NCI-H1092 treated with DMSO at 0.1 percent for 48 hours (cell line): ENCODE results near the gene MAD1L1.
"Not testable (repeated sequence)": the region's sequence is repeated elsewhere in the genome, so short reads cannot be mapped to it uniquely, and the experiment has no call there.

Experiments
- DNase-seq: peaks from one replicate; lab custom pipeline; 2025; lab: John Stamatoyannopoulos, UW

MAD1L1 gene

GRCh38 chr7:1860881-1861798 is 371.6 kb downstream of the MAD1L1 start:
- not testable (repeated sequence) for DNase-seq

- DNase-seq, result no peak
These were observed 373.3 kb downstream of the MAD1L1 start for GRCh38 chr7:1859266-1860035.

DNA sequence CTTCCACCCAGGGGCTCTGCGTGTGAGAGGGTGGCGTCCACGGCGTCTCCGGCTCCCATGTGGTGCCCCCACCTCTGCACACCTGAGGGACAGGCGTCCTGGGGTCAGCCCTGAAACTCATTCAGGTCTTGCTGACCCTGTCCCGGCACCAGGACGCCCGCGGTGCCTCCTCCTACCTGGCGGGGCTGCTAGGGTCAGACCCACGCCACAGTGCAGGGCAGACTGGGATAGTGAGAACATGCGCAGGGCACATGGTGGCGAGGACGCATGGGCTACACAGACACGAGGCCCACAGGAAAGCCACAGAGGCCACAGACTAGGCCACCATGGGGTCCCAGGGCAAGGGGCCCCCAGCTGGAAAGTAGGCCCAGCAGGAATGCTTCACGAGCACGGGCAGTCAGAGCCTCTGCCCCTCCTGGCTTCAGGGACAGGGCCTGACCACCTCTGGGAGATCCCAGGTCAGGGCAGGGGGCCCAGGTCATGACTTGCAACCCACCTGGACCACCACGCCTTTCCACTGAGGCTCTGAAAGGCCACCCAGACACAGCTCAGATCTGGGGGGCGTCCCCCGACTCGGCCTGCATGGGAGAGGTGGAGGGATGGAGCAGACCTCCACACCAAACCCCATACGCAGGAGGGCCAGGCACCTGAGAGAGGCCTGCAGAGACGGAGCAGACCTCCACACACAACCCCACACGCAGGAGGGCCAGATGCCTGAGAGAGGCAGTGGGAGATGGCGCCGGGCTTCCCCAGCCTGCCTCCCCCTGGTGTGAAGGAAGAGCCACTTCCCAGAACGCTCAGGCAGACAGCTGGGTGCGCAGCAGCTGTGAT is 374.1 kb downstream of the MAD1L1 start:
- no peak for DNase-seq

DNA sequence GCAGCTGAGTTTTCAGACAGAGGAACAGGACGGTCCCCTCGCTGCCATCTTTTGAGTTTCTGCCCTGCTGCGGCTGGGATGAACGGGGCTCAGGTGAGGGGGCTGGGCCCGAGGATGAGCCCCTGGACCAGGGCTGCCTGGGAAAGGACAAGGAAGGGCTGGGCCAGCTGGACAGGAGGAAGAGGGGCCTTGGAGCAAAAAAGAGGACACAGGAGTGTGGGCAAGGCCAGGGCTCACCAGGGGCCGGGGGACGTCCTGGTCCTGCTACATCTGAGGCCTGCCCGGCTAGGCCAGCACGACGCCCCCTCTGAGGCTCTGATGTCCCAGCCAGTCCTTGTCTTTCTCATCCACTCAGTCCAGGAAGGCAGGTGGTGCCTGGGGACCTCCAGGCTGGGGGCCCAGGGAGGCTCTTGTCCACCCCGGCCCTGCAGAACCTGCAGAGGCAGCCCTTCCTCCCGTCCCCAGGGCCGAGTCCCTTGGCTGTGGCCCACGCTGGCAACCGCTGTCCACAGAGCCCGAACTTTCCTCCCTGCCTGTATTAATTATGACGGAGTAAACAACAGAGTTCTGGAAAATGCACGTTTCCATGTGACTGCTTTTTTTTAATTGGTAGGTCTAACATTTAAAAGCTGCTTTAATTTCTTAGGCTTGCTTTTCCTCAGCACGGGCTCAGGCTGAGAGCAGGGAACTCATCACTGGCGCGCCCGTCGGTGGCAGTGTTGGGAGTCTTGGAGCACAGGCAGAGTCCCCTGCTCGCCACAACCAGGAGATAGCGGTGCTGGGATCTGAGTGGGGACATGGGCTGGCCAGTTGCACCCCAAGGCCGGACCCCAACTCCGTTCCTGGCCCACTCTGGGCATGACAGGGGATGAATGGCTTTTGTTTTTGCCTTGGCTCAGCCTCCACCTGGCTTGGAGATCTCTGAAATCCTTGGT is 375.0 kb downstream of the MAD1L1 start:
- no peak for DNase-seq

DNA sequence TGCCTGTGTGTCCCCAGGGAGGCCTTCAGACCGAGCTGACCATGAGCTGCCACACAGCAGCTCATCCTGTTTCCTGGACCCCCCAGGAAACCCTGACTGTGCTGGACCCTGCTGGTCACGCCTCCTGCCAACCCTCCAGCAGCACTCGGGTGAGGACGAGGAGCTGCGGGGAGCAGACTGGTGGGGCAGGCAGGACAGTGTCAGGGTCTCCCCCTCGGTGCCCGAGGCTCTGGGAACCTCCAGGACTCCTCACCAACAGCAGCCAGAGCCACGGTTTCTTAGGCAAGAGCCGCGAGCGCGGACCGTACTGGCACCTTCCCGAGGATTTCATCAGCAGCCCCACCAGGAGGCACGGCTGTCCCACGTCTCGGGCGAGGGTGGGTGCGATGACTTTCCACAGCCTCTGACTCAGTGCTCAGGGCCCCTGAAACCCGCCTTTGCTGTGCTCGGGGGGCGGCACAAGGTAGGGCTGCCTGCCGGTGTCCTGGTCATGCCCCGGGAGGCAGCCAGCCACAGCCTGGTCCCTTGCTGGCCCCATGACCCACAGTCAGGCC is 375.8 kb downstream of the MAD1L1 start:
- DNase-seq, result no peak

- no peak for DNase-seq
These were observed 376.4 kb downstream of the MAD1L1 start for GRCh38 chr7:1856161-1856887.

DNA sequence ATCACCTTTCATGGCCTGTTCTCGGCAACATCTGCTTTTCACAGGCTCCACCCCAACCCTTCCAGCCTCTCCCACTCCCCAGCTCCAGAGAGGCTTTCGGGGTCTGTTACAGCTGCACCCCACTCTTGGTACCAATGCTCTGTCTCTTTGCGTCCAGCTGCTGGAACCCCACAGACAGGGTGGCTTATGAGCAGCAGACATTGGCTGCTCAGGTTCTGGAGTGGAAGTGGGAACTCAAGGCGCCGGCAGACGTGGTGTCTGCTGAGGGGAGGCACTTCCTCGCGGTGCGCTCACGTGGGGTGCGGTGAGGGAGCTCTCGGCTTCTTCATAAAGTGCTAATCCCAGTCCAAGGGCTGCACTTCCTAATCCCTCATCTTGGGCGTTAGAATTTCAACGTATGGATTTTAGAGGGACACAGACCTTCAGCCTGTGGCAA is 377.0 kb downstream of the MAD1L1 start:
- DNase-seq, result no peak

- no peak for DNase-seq
These were observed 377.6 kb downstream of the MAD1L1 start for GRCh38 chr7:1854866-1855724.

DNA sequence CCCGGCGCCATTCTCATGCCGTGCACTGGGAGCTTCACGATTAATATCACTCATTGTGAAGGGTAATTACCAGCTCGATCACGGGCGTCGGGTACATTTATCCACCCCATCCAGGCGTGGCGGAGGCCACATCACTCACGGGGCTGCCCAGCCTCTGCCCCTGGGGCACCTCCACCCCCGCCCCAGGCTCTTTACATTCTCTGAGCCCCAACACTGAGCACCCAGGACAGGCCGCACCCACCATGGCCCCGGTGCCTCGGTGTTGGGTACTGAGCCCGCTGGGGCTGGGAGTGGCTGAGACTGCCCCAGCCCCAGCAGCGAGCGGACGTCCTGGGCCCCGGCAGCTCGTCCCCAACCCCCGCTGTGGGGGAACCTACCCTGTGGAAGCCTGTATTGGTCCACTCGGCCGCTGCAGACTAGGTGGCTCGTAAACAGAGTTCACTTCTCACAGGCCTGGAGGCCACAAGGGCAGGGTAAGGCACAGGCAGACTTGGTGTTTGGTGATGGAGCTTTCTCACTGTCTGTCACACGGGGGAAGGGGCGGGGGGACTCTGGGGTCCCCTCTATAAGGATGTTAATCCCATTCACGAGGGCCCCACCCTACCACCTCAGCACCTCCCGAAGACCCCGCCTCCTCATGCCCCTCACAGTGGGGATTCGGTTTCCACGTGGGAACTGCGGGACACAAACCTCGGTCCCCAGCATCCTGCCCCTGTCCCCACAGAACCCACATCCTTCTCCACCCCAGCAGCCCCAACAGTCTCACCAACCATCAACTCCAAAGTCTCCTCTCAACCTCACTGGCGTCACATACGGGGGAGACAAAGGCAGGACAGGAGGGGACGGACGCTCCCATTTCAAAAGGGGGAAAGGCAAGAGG is 378.5 kb downstream of the MAD1L1 start:
- no peak for DNase-seq

DNA sequence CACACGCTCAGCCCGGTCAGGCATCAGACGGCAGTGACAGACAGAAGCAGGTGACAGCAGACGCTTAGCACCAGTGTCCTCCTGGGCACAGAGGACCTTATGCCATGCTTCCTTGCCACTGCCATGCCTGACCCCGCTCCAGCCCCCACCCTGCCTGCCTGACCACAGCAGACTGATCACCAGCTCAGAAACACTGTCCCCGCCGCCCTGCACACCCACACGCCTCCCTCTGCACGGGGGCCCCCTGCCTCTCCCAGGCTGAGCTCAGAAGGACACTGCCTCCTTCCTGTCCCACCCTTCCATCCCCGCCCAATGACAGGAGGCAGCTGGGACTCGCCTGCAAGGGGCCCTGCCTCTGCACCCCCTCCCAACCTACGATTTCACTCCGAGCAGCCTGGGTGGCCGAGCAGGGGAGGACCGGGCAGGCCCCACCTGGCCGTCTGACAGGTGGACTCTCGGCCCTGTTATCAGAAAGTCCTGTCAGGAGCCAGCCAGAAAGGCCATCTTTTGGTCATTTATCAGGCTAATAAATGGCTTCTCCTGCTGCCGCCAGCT is 379.2 kb downstream of the MAD1L1 start:
- no peak for DNase-seq

DNA sequence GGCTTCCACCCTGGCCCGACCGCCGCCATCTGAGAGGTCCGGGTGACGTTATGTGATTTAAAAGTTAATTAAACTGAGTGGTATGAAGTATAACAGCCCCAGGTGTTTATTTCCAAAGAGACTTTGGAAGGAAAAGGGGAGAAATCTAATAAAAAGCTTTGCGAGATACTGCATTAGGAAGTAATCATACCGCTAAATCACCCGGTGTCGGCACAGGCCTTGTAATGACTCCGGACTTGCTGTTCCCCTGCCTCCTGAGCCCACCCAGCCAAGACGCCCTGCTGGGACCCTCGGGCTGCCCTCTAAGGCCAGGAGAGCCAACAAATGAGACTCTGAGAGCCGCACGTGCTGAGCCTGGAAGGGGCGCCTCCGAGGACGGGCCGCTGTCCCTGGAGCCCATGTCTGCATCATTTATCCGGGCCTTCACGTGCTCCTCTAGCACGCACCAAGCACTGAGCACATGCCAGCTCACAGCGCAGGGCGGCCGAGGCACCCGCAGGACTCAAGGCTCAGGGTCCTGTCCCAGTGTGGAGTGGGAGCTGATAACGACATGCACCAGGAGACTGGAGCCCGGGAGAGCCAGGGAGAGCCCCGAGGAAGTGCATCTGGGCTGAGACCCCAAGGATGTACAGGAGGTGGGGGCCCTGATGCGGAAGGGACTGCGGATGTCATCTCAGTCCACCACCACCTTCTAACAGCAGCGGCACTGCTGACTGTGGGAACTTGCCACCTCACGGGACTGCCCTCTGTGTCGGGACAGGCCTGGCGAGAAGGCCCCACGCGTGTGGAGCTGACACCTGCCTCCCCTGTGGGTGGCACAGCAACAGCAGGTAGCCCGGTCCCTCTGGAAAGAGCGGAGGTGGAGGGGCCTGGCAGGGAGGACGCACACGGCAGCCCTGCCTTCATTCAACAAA is 380.0 kb downstream of the MAD1L1 start:
- DNase-seq, result no peak

- peak; percentile 9 for DNase-seq
These were observed 380.8 kb downstream of the MAD1L1 start for GRCh38 chr7:1851721-1852516.

- DNase-seq, result no peak
These were observed 381.7 kb downstream of the MAD1L1 start for GRCh38 chr7:1850976-1851571.

DNA sequence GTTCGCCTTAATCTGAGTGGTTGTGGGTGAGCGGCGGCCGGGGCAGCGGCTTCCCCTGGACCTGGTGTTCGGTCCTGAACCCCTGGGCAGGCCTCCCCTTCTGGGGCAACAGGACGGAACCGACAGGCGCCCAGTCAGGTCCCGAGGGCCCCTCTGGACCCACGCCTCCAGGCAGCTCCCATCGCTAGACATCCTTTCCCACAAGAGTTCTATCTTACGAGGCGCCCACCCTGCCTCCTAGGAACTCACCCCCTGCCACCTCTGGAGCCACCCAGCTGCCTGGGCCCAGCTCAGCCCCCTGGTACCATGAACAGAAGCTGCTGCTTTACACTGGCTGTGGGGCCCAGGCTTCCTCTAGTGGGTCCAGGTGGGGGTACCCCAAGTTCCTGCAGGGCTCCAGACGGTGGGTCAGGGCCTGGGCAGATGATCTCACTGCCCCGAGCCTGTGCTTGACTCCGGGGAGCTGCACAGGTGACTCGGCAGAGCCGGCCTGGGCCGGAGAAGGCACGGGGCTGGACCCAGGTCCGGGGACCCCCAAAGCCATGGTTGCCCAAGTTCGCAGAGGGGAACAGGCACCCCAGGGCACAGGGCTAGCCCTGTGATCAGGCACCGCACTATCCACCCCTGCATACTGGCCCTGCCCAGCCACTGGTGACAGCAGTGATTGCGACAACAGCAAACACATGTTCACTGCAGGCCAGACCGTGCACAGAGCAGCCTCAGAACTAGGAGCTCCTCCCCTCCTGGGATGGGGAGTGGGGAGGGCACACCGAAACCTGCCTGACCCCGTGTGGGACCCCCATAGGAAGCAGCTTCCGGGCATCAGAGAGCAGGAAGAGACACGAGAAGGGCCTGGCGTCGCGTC is 382.4 kb downstream of the MAD1L1 start:
- no peak for DNase-seq
